Calu3 (cell line): ENCODE data around the gene ST3GAL4. TPM values are rescaled to one million over a fixed set of nuclear protein-coding genes. Genes with fewer than 3 reads are reported as not detected.
"Not testable (repeated sequence)": the region's sequence is repeated elsewhere in the genome, so short reads cannot be mapped to it uniquely, and the experiment has no call there.

Experiments
- BruUV-seq: library from RNA; stranded (reverse); fragments of 400-500 nt; replicated peaks from 2 replicates; lab custom pipeline; 2021; lab: Mats Ljungman, UMichigan
- CTCF ChIA-PET: fragments of 300-600 bp; sonication (Branson Sonifier 250); formaldehyde crosslinking; loops from one replicate; lab custom pipeline; 2022; ENCODE audit warnings: antibody characterized with exemption; lab: Charles Lee
- DNase-seq: peaks from one replicate; pipeline ENCODE4 v3.0.0; 2022
- H3K27ac Mint-ChIP-seq: one replicate; pipeline ENCODE4 v1.8.0; 2022; ENCODE audit warnings: mixed read lengths; ENCODE audit not compliant: unreplicated experiment
- H3K27me3 Mint-ChIP-seq: one replicate; pipeline ENCODE4 v1.8.0; 2022; ENCODE audit warnings: mixed read lengths; ENCODE audit not compliant: unreplicated experiment
- H3K36me3 Mint-ChIP-seq: one replicate; pipeline ENCODE4 v1.8.0; 2022; ENCODE audit warnings: mild to moderate bottlenecking, moderate library complexity, mixed read lengths; ENCODE audit not compliant: insufficient read depth, unreplicated experiment
- H3K4me1 Mint-ChIP-seq: one replicate; pipeline ENCODE4 v1.8.0; 2022; ENCODE audit warnings: mild to moderate bottlenecking, low read depth, mixed read lengths; ENCODE audit not compliant: unreplicated experiment
- H3K4me3 Mint-ChIP-seq: one replicate; pipeline ENCODE4 v1.8.0; 2022; ENCODE audit warnings: mild to moderate bottlenecking, low read depth, moderate library complexity, mixed read lengths; ENCODE audit not compliant: unreplicated experiment
- H3K9me3 Mint-ChIP-seq: one replicate; pipeline ENCODE4 v1.8.0; 2022; ENCODE audit warnings: low read depth, mixed read lengths; ENCODE audit not compliant: unreplicated experiment
- intact Hi-C: fragments of 100-400 bp; cut with micrococcal nuclease; formaldehyde crosslinking; loops from one replicate; pipeline ENCODE4 v1.10.0; 2022; ENCODE audit not compliant: unreplicated experiment
- total RNA-seq: library from RNA; stranded (reverse); gene quantifications from 2 replicates; pipeline ENCODE4 v1.2.3, GENCODE V29; 2022
- TF ChIP-seq, protein P1 (sequence below): fragments of 200-600 bp; IDR thresholded peaks from one replicate; pipeline ENCODE4 v1.8.0; 2022; ENCODE audit warnings: antibody characterized with exemption; ENCODE audit not compliant: unreplicated experiment

Gene ST3GAL4
- total RNA-seq, 1 experiment from 2014 or later: 27.9 TPM

DNA sequence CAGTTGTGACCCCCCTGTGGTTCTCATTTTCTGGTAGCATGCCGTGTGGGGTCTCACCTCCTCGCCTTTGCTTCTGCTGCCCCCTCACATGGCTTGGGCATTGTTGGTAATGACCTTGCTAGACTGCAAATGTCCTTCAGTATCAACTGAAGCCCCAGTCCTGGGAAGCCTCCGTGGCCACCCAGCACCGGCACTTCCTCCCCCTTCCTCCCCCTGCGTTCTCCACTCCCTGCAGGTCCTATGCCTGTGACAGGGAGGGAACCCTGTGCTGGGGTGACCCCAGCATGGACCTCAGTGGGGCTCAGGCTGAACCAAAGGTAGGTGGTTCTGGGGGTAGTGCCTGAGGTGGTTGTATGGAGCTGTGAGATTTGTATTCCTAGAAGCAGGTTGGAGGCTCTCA, 5.9 kb downstream of the ST3GAL4 start:
- Mint-ChIP-seq H3K4me1 (peaks cover 6% of the 10 kb centered on the region), H3K27ac (no peak overlapping the region), H3K4me3 (no peak overlapping the region), H3K9me3 (no peaks in the 10 kb centered on the region), H3K27me3 (no peaks in the 10 kb centered on the region), H3K36me3 (peaks cover 17% of the 10 kb centered on the region)
- no TSS peak for BruUV-seq
- CTCF ChIA-PET: no interaction called here
- DNase-seq: no peak
- TF ChIP-seq, protein P1, sequence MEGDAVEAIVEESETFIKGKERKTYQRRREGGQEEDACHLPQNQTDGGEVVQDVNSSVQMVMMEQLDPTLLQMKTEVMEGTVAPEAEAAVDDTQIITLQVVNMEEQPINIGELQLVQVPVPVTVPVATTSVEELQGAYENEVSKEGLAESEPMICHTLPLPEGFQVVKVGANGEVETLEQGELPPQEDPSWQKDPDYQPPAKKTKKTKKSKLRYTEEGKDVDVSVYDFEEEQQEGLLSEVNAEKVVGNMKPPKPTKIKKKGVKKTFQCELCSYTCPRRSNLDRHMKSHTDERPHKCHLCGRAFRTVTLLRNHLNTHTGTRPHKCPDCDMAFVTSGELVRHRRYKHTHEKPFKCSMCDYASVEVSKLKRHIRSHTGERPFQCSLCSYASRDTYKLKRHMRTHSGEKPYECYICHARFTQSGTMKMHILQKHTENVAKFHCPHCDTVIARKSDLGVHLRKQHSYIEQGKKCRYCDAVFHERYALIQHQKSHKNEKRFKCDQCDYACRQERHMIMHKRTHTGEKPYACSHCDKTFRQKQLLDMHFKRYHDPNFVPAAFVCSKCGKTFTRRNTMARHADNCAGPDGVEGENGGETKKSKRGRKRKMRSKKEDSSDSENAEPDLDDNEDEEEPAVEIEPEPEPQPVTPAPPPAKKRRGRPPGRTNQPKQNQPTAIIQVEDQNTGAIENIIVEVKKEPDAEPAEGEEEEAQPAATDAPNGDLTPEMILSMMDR: no peak
- intact Hi-C loops: no loop called here

DNA sequence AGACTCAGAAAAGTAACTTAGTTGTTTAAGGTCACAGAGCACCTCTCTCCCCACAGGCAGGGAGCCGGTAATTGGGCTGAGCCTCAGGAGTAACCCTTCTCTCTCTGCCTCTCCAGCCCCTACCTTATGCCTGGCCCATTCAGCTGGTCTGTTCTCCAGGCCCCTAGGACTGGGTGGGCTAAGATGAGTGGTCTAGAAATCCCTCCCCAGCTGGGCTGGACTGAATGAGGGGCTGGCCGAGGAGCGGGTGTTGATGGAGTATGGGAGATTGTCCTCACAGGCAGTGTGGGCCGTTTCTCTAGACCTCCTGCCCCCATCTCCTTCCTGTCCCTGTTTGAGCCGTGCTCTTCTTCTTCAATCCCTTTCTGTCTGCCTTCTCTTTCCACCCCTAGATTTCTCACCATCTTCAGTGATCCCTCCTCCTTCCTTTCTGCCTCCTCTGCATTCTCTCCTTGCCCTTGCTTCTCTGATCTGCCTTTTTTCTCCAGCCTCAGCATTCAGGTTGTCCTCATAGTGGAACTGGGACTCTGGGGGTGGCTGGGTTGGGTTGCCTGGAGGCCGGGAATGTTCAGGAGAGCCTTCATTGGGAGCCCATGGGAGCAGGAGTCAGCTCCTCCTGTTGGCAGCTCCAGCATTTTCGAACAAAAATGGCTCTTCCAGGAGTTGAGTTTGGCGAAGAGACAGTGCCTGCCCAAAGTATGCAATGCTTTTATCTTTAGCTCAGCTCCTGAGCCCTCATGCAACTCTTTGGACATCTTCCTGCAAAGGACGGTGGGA, 7.6 kb downstream of the ST3GAL4 start:
- Mint-ChIP-seq H3K9me3 (no peaks in the 10 kb centered on the region), H3K36me3 (peaks cover 12% of the 10 kb centered on the region), H3K27ac (no peak overlapping the region), H3K4me1 (peaks cover 6% of the 10 kb centered on the region), H3K27me3 (no peaks in the 10 kb centered on the region), H3K4me3 (no peak overlapping the region)
- TF ChIP-seq, protein P1: no peak
- intact Hi-C loops: no loop called here
- BruUV-seq: no TSS peak
- no peak for DNase-seq
- CTCF ChIA-PET: no interaction called here

DNA sequence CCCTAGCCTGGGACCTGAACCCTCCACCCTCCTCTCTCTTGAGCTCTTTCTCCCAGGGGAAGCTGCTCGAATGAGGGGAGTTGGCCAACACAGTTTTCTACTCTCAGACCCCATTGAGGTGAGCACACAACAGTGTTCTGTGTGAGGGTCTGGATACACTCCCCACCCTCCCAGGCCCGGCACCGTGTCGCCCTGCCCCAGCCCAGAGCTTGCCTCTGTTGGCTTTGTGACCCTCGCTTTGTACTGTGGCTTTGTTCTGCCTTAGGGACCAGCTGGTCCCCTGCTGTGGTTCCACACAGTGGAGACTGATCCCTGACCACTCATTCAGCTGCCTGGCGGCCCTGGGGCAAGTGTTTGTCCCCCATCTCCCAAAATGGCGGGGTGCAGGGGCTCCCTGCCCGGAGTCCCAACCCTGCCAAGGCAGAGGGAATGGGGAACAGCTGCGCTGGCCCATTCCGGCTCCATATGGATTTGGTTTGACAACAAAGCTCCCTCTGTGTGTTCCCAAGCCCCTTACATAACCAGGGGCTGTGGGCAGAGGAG, 8.3 kb downstream of the ST3GAL4 start:
- intact Hi-C loops: no loop called here
- Mint-ChIP-seq H3K27me3 (no peaks in the 10 kb centered on the region), H3K4me1 (peaks cover 6% of the 10 kb centered on the region), H3K4me3 (no peak overlapping the region), H3K36me3 (peaks cover 12% of the 10 kb centered on the region), H3K27ac (no peak overlapping the region), H3K9me3 (no peaks in the 10 kb centered on the region)
- TF ChIP-seq, protein P1: no peak
- CTCF ChIA-PET: no interaction called here
- DNase-seq: no peak
- BruUV-seq: no TSS peak

DNA sequence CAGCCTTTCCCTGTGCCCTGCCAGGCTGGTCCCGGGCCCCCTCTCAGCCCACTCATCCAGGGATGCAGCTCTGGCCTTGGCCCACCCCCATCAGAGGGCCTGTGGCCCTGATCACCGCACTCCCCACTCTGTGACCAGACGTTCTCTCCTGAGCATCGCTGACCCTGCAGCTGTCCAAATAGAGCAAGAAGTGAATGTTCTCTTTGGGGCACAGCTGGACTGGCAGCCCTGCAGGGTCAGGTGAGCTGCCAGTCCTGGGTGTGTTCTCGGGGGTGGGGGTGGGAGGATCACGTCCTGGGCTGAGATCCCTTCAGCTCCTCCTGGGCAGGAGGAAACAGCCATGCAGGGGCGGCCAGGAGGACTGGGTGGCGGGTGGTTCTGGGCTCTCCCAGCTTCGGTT, 9.2 kb downstream of the ST3GAL4 start:
- H3K9me3 Mint-ChIP-seq, H3K4me3 Mint-ChIP-seq, DNase-seq, BruUV-seq, CTCF ChIA-PET, intact Hi-C loops, H3K27ac Mint-ChIP-seq, H3K27me3 Mint-ChIP-seq, H3K4me1 Mint-ChIP-seq: not testable (repeated sequence)
- peaks cover 12% of the 10 kb centered on the region for H3K36me3 Mint-ChIP-seq

DNA sequence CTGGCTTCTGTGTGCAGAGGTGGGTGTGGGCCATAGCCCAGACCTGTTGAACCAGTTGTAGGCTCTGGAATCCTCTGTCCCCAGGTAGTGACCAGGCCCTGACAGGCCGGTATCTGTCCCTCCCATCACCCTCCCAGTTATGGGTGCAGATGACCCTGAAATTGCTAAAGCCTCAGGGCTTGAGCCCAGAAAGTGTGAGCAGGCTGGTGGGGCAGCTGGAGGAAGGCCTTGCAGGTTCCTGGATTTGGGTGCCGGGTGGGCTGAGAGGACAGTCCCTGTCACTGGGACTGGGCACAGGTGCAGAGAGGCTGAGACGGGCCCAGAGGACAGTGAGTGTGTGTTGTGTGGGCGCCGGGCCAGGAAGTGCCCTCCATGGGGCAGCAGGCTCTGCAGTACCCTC, 10.0 kb downstream of the ST3GAL4 start:
- intact Hi-C loops: not testable (repeated sequence)

More for the DNA sequence above, 10.0 kb downstream of the ST3GAL4 start:
- DNase-seq, H3K9me3 Mint-ChIP-seq, CTCF ChIA-PET, H3K4me1 Mint-ChIP-seq, H3K27ac Mint-ChIP-seq, BruUV-seq, H3K4me3 Mint-ChIP-seq, H3K27me3 Mint-ChIP-seq: not testable (repeated sequence)
- H3K36me3 Mint-ChIP-seq: peaks cover 12% of the 10 kb centered on the region
